SK-N-MC (cell line): ENCODE data around the gene RELN.

Experiments
- DNase-seq: peaks from one replicate; pipeline ENCODE4 v3.0.0-alpha.2; 2011; ENCODE audit warnings: low read depth, low spot score
- H3K27ac ChIP-seq: fragments of 200-600 bp; sonication (generic); 2 replicates; pipeline ENCODE4 v1.5.1; 2016; ENCODE audit warnings: mixed run types
- H3K36me3 ChIP-seq: fragments of 200-600 bp; sonication (generic); 2 replicates; pipeline ENCODE4 v1.6.1; 2017; ENCODE audit warnings: antibody characterized with exemption, low read length, mixed read lengths; ENCODE audit not compliant: insufficient read depth
- H3K4me3 ChIP-seq: fragments of 200-600 bp; sonication (generic); 2 replicates; pipeline ENCODE4 v1.5.1; 2016
- H3K9ac ChIP-seq: fragments of 200-600 bp; sonication (generic); 2 replicates; pipeline ENCODE4 v1.8.0; 2017; ENCODE audit warnings: mixed run types, mixed read lengths; ENCODE audit not compliant: insufficient read length
- H3K9me3 ChIP-seq: fragments of 200-600 bp; sonication (generic); 2 replicates; pipeline ENCODE4 v1.6.1; 2017; ENCODE audit warnings: low read depth, mild to moderate bottlenecking, antibody characterized with exemption, low read length, moderate library complexity, mixed read lengths
- EZH2 ChIP-seq: fragments of 200-600 bp; sonication (generic); IDR thresholded peaks from one replicate; pipeline ENCODE4 v1.6.1; 2017; ENCODE audit warnings: antibody characterized with exemption
- FOXP2 ChIP-seq: optimal IDR thresholded peaks from 2 replicates; pipeline ENCODE3; 2011; ENCODE audit warnings: mild to moderate bottlenecking, moderate library complexity; ENCODE audit not compliant: insufficient read depth; ENCODE audit errors: extremely low read length, control extremely low read depth
- POLR2AphosphoS5 ChIP-seq: IDR thresholded peaks from 2 replicates; pipeline ENCODE4 v1.6.1; 2012; ENCODE audit warnings: mild to moderate bottlenecking, low read depth, low read length, borderline replicate concordance

Gene RELN

GRCh38 chr7:103985565-103986126, 3.8 kb downstream of the RELN start:
- H3K9me3 ChIP-seq = no peaks in the 10 kb centered on the region
- no peak overlapping the region for H3K9ac ChIP-seq
- no peak for TF ChIP-seq POLR2AphosphoS5
- TF ChIP-seq EZH2 = no peak
- TF ChIP-seq FOXP2 = no peak
- H3K36me3 ChIP-seq = no peaks in the 10 kb centered on the region
- DNase-seq = no peak
- H3K27ac ChIP-seq = no peak overlapping the region
- H3K4me3 ChIP-seq = no peak overlapping the region

DNA sequence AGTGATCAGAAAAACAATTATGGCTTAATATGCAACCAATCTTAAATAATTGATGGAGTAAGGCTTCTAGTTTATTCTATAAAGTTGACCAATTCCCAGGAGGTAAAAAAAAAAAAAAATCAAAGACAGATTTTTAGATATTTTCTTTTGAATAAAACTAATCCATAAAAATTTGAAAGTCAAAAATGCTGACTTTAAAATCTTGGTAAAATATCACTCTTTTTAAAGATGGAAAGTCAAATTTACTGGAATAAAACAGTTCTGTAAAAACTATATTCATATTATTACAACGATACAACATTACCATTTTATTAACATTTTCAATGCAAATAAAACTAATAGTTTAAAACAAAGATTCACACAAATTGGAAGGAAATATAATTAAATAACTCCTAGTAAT, 5.4 kb downstream of the RELN start:
- Histone ChIP-seq H3K9me3 (no peaks in the 10 kb centered on the region), H3K36me3 (no peaks in the 10 kb centered on the region), H3K9ac (no peak overlapping the region), H3K4me3 (no peak overlapping the region), H3K27ac (no peak overlapping the region)
- TF ChIP-seq POLR2AphosphoS5 (no peak), EZH2 (no peak), FOXP2 (no peak)
- no peak for DNase-seq

DNA sequence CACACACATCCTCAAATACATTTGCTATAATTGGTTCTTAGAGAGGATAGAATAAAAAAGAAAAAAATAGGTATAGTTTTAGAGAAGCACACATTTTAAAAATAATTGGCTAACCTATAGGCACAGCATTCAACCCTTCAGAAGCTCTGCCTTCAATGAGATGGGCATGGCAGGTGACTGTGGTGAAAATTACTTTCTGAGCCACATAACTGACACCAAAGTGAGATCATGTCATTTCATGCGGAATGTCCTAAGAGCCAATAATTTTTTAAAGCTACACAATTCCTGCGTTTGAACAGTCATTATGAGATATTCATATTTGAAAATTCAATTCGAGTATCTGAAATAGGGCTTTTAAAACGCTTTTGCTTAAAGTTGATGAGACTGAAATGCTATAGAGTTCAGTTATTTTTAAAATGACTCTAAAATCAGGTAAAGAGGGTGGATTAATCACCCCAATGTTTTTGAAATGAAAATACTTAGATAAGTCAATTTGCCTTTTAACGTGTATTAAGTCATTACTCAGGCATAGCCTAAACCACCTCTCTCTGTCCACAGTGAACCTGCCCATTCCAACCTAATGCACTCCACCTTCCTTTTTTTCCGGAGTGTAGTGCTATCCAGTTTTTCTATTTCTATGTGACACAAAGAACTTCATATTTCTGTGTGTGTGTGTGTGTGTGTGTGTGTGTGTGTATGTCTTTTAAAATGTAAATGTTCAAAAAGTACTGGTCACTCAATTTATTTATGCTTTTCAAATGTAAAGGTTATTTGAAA, 6.1 kb downstream of the RELN start:
- Histone ChIP-seq H3K4me3 (no peak overlapping the region), H3K36me3 (no peaks in the 10 kb centered on the region), H3K9me3 (no peaks in the 10 kb centered on the region), H3K27ac (no peak overlapping the region), H3K9ac (no peak overlapping the region)
- DNase-seq = no peak
- TF ChIP-seq POLR2AphosphoS5 = no peak
- no peak for TF ChIP-seq EZH2
- TF ChIP-seq FOXP2 = no peak

- Histone ChIP-seq H3K9ac (no peak overlapping the region), H3K36me3 (no peaks in the 10 kb centered on the region), H3K9me3 (no peaks in the 10 kb centered on the region), H3K27ac (no peak overlapping the region), H3K4me3 (no peak overlapping the region)
- TF ChIP-seq POLR2AphosphoS5 (no peak), FOXP2 (no peak), EZH2 (no peak)
- no peak for DNase-seq
These were observed 8.4 kb downstream of the RELN start for GRCh38 chr7:103981003-103981423.

DNA sequence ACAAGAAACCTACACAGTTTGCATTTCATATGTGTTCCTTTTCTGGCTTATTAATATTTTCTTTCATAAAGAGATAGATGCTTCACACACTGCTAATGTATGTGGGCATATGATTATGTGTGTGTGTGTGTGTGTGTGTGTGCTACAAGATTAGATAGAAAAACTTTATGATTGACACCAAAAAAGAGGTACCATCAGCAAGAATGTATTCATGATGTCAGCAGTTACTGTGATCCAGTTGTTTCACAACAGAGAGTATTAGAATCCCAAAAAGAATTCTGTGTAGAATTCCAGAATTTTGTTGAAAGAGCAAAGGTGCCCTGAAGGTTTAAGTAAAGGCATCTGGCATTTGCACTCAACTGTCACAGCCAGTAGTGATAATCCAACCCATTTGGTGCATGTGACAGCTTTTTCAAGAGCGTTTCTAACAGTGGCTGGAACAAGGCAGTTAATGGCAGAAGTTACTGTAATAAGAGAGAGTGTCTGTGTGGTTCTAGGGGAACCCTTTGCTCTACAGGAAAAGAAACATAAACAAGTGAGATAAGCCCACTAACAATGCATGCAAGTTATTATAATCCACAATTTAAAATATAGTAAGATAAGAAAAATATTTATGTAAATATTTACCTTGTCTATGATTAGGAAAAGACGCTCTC, 16.6 kb downstream of the RELN start:
- DNase-seq = no peak
- TF ChIP-seq POLR2AphosphoS5 (no peak), EZH2 (no peak), FOXP2 (no peak)
- no peaks in the 10 kb centered on the region for H3K36me3 ChIP-seq
- no peak overlapping the region for H3K9ac ChIP-seq
- H3K4me3 ChIP-seq = no peak overlapping the region
- H3K27ac ChIP-seq = no peak overlapping the region
- H3K9me3 ChIP-seq = no peaks in the 10 kb centered on the region

- no peak for DNase-seq
- Histone ChIP-seq H3K4me3 (no peak overlapping the region), H3K9ac (no peak overlapping the region), H3K36me3 (no peaks in the 10 kb centered on the region), H3K27ac (no peak overlapping the region), H3K9me3 (no peaks in the 10 kb centered on the region)
- TF ChIP-seq POLR2AphosphoS5 = no peak
- no peak for TF ChIP-seq EZH2
- no peak for TF ChIP-seq FOXP2
These were observed 22.1 kb downstream of the RELN start for GRCh38 chr7:103967401-103967800.

- Histone ChIP-seq H3K9me3 (no peaks in the 10 kb centered on the region), H3K4me3 (no peak overlapping the region), H3K9ac (no peak overlapping the region), H3K27ac (no peak overlapping the region), H3K36me3 (no peaks in the 10 kb centered on the region)
- no peak for DNase-seq
- TF ChIP-seq POLR2AphosphoS5 (no peak), EZH2 (no peak), FOXP2 (no peak)
These were observed 22.7 kb downstream of the RELN start for GRCh38 chr7:103966593-103967277.

- no peak for DNase-seq
- Histone ChIP-seq H3K27ac (no peak overlapping the region), H3K36me3 (no peaks in the 10 kb centered on the region), H3K9me3 (no peaks in the 10 kb centered on the region), H3K4me3 (no peak overlapping the region), H3K9ac (no peak overlapping the region)
- TF ChIP-seq EZH2 = no peak
- no peak for TF ChIP-seq FOXP2
- TF ChIP-seq POLR2AphosphoS5 = no peak
These were observed 25.2 kb downstream of the RELN start for GRCh38 chr7:103964269-103964668.
